GM12891 (cell line): ENCODE results near the gene GRM8.

Experiments
- POLR2A ChIP-seq: IDR thresholded peaks from 2 replicates; pipeline ENCODE4 v1.6.1; 2011; ENCODE audit warnings: low read depth, low read length, control low read depth
- POLR2AphosphoS5 ChIP-seq: IDR thresholded peaks from 2 replicates; pipeline ENCODE4 v1.6.1; 2011; ENCODE audit warnings: low read depth, low read length, control low read depth

GRCh38 chr7:127135871-127136485 is 116.8 kb downstream of the GRM8 start:
- no peak for TF ChIP-seq POLR2A
- no peak for TF ChIP-seq POLR2AphosphoS5
